OCI-LY7 (cell line): ENCODE measurements around the gene NOP16.

Experiments
- EZH2phosphoT487 ChIP-seq: fragments of 200-600 bp; sonication (generic); IDR thresholded peaks from 2 replicates; pipeline ENCODE4 v1.6.1; 2018; ENCODE audit warnings: low read depth, borderline replicate concordance, mild to moderate bottlenecking, mixed run types, antibody characterized with exemption, low read length, moderate library complexity, mixed read lengths
- TF ChIP-seq, protein P1 (sequence below): fragments of 200-600 bp; sonication (generic); conservative IDR thresholded peaks from 2 replicates; pipeline ENCODE4 v1.5.1; 2014; ENCODE audit warnings: mild to moderate bottlenecking, antibody characterized with exemption, low read length, moderate library complexity, mixed read lengths

DNA sequence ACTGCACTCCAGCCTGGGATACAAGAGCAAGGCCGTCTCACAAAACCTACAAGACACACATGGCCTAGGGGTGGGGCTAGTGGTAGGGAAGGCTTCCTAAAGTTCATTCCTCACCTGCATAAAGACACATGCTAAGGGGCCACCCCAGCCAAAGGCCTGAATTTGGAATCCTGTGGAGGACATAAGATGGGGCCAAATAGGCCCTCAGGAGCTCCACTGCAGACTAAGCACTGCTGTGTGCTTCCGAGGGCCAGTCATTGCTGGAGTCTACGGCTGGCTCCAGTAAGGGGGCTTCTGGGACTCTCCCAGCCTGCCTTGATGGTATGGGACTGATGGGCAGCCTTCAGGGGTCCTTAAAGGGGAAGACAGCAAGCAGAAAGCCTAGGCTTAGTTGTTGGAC is 5.7 kb downstream of the NOP16 start:
- TF ChIP-seq, protein P1, sequence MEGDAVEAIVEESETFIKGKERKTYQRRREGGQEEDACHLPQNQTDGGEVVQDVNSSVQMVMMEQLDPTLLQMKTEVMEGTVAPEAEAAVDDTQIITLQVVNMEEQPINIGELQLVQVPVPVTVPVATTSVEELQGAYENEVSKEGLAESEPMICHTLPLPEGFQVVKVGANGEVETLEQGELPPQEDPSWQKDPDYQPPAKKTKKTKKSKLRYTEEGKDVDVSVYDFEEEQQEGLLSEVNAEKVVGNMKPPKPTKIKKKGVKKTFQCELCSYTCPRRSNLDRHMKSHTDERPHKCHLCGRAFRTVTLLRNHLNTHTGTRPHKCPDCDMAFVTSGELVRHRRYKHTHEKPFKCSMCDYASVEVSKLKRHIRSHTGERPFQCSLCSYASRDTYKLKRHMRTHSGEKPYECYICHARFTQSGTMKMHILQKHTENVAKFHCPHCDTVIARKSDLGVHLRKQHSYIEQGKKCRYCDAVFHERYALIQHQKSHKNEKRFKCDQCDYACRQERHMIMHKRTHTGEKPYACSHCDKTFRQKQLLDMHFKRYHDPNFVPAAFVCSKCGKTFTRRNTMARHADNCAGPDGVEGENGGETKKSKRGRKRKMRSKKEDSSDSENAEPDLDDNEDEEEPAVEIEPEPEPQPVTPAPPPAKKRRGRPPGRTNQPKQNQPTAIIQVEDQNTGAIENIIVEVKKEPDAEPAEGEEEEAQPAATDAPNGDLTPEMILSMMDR, result no peak
- no peak for TF ChIP-seq EZH2phosphoT487
